Measurements from ENCODE around the gene NBPF3.

DNA sequence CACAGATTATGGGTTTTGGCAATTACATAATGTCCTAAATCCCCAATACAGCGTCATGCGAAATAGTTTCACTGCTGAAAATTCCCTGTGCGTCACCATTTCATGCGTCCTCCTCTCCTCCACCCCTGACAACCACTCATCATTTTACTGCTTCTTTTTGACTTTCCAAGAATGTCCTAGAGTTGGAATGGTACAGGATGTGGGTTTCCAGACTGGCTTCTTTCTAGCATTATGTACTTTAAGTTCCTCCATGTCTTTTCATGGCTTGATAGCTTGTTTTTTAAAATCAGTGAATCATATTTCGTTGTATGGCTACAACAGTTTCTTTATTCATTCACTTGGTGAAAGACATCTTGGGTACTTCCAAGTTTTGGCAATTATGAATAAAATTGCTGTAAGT lies 7.4 kb downstream of the NBPF3 start:
- TF ChIP-seq EZH2phosphoT487 (IDR thresholded peaks at IDR 0.05; ENCODE audit: low read length) (no peak), EZH2 (optimal IDR thresholded peaks at IDR 0.05; ENCODE audit: low read depth, low read length) (no peak)
